SK-MEL-5 (cell line): ENCODE measurements around the gene SPTLC2. TPM values are rescaled to one million over a fixed set of nuclear protein-coding genes. Genes with fewer than 3 reads are reported as not detected.
"Not testable (repeated sequence)": the region's sequence is repeated elsewhere in the genome, so short reads cannot be mapped to it uniquely, and the experiment has no call there.

Experiments used
- DNase-seq: peaks from one replicate; pipeline ENCODE4 v3.0.0-alpha.2; 2016; ENCODE audit warnings: low read depth, low spot score
- in situ Hi-C: cut with HindIII; loops from 2 replicates; pipeline ENCODE4 v1.10.0; 2016; ENCODE audit warnings: low sequenced_read_pairs, high pct_unique_total_duplicates, low pct_unique_long_range_greater_than_20kb
- total RNA-seq: library from RNA; depleted of rRNA; stranded (reverse); fragments of >200 nt; shearing (Covaris generic); gene quantifications from 2 replicates; pipeline ENCODE4 v1.2.3, GENCODE V29; 2014

SPTLC2 gene
- total RNA-seq, 1 experiment from 2014 or later = 16.6 TPM

DNA sequence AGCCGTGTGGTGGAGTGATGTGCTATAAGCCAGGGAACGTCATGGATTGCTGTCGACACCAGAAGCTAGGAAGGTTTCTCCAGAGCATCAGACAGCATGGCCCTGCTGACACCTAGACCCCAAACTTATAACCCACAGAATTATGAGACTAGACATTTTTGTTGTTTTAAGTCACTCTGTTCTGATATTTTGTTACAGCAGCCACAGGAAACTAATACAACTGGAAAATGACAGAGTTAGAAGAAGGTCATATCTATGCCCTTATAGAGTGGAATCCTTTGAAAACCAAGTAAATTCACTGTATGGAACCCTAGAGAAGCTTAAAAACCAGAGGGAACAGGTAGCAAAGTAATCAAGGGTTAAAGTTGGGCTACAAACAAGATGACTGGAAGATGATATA lies 42.5 kb downstream of the SPTLC2 start:
- in situ Hi-C loops = no loop called here
- DNase-seq = no peak

- in situ Hi-C loops = no loop called here
- no peak for DNase-seq
These were observed 45.6 kb downstream of the SPTLC2 start for GRCh38 chr14:77570706-77571268.

GRCh38 chr14:77565994-77566305 lies 50.5 kb downstream of the SPTLC2 start:
- no peak for DNase-seq
- in situ Hi-C loops = no loop called here

GRCh38 chr14:77565289-77565993 lies 51.0 kb downstream of the SPTLC2 start:
- DNase-seq = no peak
- in situ Hi-C loops = no loop called here

GRCh38 chr14:77562681-77563080 lies 53.8 kb downstream of the SPTLC2 start:
- no peak for DNase-seq
- in situ Hi-C loops = no loop called here

- no peak for DNase-seq
- in situ Hi-C loops = no loop called here
These were observed 54.6 kb downstream of the SPTLC2 start for GRCh38 chr14:77561881-77562280.

- in situ Hi-C loops = no loop called here
These were observed 57.1 kb downstream of the SPTLC2 start for GRCh38 chr14:77559381-77559780.

GRCh38 chr14:77557391-77557790 lies 59.0 kb downstream of the SPTLC2 start:
- DNase-seq = peak; percentile 6
- in situ Hi-C loops = no loop called here

More at GRCh38 chr14:77559381-77559780, 57.1 kb downstream of the SPTLC2 start:
- DNase-seq = no peak

DNA sequence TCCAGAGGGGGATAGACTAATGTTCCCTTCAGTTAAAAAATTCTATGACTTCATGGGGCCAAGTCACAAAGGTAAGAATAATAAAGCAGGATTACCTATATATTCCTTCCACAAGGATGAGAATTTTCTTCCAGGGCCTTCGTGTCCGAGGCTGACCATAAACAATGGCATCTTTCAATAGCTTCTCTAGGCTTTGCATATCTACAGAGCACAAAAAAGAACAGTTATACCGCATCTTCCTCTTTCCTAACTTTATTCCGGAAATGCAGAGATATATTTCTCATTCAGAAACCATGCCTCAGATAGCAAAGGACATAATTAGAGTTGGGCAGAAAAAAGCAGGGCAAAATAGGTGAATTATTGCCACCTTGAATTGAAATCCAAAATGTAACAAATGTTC lies 59.5 kb downstream of the SPTLC2 start:
- in situ Hi-C loops = no loop called here
- DNase-seq = peak; percentile 54

DNA sequence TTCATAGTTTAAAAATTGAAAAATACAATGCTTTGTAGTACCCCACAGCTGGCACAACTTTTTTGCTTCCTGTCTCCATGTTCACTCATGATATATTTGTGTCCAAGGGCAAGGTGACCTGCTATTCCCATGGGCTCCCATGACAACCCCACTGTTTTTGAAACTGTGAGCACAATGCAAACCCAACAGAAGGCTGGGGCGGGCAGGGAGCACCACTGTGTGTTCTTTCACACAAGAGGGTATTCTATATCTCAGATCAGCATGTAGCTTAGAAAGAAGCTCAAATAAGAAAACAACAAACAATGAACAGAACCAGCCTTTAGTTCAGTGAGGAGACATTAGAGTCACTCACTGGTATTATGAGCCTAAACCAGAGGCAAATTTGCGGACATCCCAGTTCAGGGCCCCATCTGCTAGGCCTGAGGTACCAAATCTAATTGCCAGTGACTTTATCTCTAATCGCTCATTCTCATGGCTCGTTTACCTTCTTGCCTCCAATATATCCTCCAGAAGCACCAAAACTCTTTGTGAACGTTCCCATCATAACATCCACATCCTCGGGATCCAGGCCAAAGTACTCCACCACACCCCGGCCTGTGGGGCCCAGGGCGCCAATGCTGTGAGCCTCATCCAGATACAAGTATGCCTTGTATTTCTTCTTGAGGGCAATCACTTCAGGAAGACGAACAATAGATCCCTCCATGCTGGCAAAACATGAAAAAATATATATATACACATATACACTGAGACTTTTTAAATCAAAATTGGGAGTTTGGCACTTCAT lies 61.4 kb downstream of the SPTLC2 start:
- peak; percentile 9 for DNase-seq
- in situ Hi-C loops = no loop called here

DNA sequence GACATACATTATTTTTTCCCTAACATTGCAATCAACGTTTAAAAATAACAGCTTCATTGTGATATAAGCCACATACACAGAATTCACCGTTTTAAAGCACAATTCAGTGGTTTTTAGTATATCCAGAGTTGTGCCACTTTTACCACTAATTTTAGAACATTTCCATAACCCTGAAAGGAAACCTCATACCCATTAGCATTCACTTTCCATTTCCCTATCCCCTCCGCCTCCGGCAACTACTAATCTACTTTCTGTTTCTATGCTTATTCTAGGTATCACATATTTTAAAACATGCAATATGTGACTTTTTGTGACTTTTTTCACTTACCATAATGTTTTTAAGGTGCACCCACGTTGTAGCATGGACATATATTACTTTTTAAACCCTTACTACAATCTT lies 62.2 kb downstream of the SPTLC2 start:
- in situ Hi-C loops = no loop called here
- DNase-seq = no peak

GRCh38 chr14:77549451-77549850 lies 67.0 kb downstream of the SPTLC2 start:
- no peak for DNase-seq
- in situ Hi-C loops = no loop called here

DNA sequence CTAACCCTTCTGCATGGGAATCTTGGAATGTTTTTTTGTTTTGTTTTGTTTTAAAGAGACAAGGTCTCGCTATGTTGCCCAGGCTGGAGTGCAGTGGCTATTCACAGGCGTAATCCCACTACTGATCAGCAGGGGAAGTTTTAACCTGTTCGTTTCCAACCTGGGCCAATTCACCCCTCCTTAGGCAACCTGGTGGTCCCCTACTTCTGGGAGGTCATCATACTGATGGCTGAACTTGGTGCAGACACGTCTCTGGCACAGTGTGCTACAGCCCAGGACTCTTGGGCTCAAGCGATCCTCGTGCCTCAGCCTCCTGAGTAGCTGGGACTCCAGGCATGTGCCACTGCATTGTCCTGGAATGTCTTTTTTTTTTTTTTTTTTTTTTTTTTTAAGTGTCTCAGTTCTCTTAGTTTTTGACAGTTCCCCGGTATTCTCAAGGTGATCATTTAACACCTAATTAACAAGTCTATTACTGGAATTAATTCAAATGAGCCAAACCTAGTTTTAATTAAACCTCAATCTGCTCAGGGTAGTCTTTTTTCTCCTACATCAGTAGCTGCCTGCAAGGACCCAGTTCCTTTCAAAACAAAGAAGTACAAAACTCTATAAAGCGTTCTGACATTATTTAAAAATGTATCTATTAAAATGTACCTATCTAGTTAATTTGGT lies 68.8 kb downstream of the SPTLC2 start:
- in situ Hi-C loops = no loop called here
- no peak for DNase-seq

DNA sequence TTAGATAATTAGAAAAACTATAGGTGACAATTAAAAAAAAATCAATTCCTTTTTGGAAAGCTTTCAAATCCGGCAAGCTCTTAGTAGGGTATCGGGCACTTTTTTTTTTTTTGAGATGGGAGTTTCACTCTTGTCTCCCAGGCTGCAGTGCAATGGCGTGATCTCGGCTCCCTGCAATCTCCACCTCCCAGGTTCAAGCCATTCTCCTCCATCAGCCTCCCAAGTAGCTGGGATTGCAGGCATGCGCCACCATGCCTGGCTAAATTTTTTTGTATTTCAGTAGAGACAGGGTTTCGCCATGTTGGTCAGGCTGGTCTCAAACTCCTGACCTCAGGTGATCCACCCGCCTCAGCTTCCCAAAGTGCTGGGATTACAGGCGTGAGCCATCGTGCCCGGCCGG lies 71.3 kb downstream of the SPTLC2 start:
- in situ Hi-C loops, DNase-seq: not testable (repeated sequence)

GRCh38 chr14:77544571-77544970 lies 71.9 kb downstream of the SPTLC2 start:
- in situ Hi-C loops = no loop called here
- DNase-seq = no peak

DNA sequence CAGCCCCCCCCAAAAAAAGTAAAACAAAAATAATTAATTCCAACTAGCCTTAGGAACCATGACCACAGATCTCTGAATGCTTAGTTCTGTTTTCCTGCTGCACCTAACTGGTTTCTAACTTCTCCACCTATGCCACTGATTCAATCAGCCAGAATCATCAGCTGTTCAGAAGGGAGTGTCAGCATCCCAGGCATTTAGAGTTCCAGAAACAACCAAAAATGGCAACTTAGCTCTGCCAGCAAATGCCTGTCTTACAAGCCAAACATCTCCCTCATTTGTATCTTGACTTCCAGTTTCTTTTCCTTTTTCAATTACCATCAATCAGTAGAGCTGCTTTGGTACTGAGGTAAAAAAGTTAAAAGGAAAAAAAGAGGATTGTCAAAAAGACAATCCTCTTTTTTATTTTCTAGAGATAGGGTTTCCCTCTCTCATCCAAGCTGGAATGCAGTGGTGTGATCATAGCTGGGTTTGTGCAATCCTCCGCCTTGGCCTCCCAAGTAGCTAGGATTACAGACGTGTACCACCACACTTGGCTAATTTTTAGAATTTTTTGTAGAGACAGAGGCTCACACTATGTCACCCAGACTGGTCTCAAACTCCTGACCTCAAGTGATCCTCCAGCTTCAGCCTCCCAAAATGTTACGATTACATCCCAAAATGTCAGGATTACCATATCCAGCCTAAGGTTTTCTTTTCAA lies 72.7 kb downstream of the SPTLC2 start:
- in situ Hi-C loops = no loop called here
- DNase-seq = no peak

GRCh38 chr14:77543240-77543551 lies 73.2 kb downstream of the SPTLC2 start:
- DNase-seq = no peak

More at GRCh38 chr14:77543240-77543551, 73.2 kb downstream of the SPTLC2 start:
- in situ Hi-C loops = no loop called here
